Activated CD8-positive, alpha-beta memory T cell treated with anti-CD3 and anti-CD28 coated beads for 4 hours (primary cell): ENCODE results near the gene TFIP11.

Source experiments
- DNase-seq, 2 donors: peaks; one replicate each; pipeline ENCODE4 v3.0.0-alpha.2; 2020; ENCODE audit warnings: low read depth in 2 of 2

TFIP11 gene

DNA sequence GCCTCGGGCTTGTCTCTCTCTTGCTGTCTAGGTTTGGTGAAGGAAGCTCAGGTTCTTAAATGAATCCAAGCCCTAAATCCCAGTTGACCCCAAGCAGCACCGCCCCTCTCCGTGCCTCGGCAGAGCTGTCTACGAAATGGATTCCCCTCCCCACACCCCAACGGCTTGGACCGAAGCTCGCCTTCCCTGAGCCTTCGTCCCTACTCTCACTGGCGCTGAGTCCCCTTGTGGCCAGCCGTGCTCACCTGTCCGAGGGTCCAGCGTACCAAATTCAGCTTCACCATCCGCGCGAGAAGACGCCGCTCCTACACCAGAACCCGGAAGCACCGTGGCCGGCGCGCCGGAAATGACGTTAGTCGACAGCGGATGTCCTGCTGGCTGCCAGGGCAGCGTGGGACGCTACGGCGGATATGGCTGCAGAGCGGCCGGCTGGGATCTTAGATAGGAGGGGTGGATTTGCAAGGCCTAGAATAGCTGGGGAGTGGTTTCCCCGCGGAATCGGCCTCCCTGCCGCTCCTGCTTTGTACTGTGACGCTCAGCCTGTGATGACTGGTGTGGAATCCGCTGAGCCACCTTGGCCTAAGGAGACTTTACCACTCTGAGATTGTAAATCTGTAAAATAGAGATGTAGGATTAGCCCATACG lies at the start of gene TFIP11:
Gene TFIP11 (minus strand): TSS at position 325 of the 645 bp plus-strand sequence. CDS start 2,201 bp downstream, outside the sequence.
- peak; percentile 82 to 88 for DNase-seq

DNA sequence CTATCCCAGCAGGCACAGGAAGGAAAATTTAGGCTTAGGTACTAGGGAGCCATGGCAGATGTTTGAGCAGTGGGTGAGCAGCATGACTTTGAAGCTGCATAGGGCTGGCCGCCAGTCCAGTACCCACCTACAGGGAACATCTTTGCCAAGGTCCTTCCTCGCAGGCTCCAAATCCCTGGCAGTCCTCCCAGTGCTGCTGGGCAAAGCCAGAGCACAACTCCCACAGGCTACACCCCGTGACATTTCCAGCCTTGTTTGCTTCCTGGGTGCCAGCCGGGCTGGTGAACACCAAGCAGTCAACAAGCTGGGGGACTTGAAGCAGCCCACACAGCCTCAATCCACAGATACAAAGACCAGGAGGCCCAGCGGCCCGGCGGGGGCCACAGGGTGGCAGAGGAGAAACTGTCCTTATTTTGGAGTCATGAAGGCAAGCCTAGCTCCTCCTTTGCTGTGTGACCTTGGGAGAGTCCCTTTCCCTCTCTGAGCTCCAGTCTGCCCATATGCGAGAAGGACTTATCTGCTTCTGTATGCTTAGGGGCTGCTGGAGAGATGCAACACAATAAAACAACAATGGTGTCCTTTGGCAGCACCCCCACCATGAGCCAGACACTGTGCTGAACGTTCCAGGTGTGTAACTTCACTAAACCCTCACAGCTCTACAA lies 49.6 kb upstream of the TFIP11 start:
- DNase-seq: no peak

DNA sequence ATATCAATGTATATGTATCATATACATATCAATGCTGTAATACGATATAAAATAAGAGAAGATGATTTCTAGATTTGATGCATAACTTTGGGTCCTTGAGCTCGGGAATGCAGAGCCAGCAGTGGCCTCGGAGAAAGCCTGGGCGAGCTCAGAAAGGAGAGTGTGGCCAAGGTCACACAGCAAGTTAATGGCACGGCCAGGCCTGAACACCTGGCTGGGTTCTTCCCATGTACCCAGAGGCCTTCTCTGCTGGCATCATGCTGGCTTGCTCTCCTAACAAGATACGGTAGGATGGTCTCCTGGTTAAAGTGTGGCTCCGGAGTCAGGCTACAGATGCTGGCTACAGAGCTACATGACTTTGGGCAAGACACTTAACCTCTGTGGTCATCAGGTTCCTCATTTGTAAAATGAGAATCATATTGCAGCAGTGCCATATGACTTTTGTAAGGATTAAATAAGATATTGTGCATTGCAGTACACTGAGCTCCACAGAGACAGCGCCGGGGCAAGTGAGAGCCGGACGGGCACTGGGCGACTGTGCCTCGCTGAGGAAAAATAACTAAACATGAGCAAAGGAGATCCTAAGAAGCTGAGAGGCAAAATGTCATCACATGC lies 47.8 kb upstream of the TFIP11 start:
- DNase-seq: no peak

DNA sequence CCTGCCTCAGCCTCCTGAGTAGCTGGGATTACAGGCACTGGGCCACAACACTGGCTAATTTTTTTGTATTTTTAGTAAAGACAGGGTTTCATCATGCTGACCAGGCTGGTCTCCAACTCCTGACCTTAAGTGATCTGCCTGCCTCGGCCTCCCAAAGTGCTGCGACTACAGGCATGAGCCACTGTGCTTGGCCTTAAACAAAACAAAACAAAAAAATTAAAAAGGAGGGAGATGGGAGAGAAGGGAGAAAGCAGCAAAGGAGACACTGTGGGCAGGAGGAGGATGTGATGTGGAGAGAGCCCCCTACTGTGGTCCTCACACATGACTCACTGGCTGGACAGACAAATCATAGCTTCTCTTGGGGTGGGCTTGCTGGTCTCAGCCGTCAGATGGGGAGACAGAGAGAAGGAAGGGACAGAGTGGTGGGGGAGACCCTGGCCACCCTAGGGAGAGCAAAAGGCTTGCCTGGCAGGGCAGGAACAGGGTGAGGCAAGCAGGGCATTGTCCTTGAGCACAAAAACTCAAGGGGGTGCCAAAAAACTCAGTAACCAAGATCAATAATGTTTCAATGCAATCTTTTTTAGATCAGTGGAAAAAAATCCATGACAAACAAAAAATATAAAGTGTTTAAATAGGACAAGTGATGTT lies 46.1 kb upstream of the TFIP11 start:
- DNase-seq: no peak

DNA sequence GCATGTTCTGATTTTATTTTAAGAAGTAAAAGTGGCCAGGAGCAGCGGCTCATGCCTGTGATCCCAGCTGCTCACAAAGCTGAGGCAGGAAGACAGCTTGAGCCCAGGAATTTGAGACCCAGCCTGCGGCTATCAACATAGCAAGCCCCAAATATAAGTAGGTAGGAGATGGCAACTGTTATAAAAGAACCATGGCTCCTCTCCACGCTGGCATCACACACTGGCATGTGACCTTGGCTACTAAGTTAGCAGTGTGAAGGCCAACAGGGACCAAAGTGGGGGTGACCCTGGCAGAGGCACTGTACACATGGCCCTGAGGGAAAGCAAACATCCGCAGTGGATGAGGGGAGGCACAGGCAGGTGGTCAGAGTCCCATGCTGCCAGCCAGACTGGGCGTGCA lies 44.6 kb upstream of the TFIP11 start:
- no peak for DNase-seq

DNA sequence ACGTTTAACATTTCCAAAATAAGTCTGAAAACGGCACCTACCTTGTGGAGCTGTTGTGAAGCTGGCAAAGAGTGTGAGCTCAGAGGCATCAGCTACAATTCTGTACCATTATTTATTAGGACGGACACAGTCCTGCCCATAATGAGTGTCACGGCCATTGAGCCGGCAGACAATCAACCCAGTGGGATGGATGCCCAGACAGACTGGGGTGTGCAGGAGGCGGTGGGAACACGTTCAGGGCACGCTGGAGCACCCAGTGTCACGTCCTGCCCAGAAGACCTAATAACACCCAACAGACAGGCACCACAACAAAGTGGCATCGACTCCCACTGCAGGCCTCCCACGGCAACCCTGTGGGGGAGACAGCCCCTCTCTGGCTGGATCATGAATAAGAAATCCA lies 43.2 kb upstream of the TFIP11 start:
- no peak for DNase-seq

DNA sequence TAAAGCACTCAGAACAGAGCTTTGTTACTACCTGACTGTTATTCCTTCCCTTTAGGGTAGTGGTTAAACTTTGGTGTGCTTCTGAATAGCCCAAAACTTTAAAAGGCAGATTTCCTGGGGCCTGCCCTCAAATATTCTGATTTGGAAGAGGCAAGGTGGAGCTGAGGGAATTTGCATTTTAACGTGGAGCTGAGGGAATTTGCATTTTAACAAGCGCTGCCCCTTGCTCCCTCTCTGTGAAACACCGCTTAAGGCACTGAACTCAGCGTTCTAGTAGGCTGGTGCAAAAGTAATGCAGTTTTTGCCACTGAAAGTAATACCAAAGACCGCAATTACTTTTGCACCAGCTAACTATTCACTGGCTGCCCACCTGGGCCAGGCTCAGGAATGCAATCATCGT lies 42.7 kb upstream of the TFIP11 start:
- DNase-seq: no peak

DNA sequence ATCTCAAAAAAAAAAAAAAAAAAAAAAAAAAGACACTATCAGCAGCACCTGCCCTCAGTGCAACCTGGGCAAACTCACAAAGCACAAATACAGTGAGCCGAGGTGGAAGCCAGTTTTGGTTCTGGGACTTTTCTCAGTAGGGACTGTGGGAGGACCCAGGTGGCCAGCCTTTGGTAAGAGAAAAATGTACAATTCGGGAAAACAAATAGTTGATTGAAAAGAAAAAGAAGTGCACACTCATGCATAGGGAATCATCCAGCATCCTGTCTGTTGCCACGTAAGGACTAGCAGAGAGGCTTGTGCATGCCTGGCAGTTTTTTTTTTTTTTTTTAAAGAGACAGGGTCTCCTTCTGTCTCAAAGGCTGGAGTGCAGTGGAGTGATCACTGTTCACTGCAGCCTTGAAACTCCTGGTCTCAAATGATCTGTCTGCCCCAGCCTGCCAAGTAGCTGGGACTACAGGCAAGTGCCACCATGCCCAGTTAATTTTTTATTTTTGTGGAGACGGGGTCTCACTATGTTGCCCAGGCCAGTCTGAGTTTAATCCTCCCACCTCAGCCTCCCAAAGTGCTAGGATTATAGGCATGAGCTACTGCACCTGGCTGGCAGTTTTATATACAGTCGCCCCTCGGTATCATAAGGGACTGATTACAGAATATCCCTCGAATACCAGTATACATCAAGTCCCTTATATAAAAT lies 40.9 kb upstream of the TFIP11 start:
- no peak for DNase-seq

DNA sequence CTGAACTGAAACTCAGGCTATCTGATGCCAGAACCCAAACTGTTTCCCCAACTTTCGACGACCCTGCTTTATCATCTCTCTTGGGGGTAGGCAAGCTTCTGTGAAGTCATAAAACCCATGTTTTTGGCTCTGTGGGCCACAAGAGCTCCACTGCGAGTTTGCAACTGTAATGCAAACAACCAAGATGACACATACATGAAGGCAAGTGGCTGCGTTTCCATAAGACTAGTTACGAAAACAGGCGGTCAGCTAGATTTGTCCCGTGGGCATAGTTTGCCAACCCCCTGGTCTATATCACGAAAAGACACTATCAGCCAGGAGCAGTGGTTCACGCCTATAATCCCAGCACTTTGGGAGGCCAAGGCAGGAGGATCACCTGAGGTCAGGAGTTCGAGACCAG lies 40.2 kb upstream of the TFIP11 start:
- no peak for DNase-seq

DNA sequence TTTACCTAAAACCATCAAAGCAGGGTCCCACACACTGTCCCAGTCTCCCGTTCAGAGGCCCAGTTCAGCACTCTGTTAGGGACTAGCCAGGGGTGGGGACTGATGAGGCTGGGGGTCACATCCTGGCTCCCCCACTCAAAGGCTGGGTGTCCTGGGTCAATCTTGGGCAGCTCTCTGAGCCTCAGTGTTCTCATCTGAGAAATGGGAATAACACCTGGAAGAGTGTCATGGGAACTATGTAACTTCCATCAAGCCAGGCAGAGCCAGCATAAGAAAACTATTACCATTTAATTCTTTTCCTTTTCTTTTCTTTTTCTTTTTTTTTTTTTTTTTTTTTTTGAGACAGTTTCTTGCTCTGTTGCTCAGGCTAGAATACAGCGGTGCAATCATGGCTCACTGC lies 39.3 kb upstream of the TFIP11 start:
- DNase-seq: no peak

DNA sequence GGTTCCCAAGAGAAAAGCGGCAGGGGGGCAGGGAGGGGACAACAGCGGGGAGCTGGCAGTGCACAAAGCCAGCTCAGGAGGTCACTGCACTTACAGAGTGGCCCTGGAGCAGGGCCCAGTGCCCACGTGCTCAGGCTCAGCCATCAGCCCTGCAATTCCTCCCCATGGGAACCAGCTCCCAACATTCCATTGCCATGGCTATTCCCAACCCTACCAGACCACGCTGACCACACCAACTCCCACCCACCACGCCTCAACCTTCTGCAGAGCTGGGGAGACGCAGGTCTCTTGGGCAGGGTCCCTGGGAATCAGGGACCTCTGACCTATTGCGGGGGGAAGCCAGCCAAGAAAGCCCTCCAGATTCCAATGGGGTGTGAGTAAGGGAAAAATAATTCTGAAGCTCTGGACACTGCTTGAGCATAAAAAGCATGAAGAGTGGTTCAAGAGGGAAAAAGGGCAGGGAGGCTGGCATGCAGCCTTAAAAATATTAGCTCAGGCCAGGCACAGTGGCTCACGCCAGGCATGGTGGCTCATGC lies 38.3 kb upstream of the TFIP11 start:
- DNase-seq: no peak

DNA sequence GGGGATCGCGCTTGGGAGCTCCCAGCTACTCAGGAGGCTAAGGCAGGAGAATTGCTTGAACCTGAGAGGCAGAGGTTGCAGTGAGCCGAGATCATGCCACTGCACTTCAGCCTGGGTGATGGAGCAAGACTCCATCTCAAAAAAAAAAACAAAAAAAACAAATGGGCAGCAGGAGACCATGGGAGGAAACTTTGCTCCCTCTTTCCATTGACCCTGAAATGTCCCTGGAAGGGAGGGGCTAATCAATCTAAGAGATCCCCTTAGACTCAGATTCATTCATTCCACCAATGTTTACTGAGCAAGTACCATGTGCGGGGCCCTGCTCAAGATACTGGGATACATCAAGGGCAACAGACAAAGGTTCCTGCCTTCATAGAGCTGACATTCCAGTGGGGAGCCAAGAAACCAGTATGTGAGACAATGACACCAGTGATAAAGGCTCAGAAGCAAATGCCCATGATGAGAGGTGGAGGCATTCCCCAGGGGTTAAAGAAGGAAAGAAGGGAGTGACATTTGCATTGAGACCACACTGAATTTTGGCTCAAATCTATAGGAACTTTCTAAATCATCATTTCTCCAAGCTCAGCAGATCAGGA lies 37.7 kb upstream of the TFIP11 start:
- no peak for DNase-seq

DNA sequence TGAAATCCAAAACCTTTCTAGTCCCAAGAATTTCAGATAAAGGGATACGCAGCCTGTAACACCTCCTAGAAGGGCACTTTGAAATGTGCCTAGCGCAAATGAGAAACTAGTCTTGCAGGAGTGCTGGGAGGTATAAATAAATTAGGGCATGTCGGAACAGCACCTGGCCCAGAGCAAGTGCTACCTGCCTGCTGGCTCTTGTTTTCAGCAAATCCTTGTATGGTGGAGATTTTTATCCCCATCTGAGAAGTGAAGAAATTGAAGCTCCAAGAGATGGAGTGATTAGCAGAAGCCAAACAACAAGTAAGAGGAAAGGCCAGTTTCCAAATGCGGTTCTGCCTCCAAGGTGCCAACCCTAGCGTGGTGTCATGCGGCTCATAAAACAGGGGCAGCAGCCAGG lies 36.7 kb upstream of the TFIP11 start:
- DNase-seq: no peak

DNA sequence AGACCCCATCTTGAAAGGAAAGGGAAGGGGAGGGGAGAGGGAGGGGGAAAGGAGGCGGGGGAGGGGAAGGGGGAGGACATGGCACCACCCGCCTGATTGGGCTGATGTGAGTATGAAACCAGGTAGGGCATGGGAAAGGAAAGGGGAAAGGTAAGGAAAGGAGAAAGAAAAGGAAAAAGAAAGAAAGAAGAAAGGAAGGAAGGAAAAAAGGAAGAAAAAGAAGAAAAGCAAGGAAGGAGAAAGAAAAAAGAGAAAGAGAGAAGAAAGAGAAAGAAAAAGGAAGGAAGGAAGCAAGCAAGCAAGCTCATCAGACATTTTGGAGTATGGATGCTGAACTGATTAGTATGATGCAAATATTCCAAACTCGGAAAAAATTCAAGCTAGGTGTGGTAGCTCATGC lies 36.0 kb upstream of the TFIP11 start:
- DNase-seq: no peak

DNA sequence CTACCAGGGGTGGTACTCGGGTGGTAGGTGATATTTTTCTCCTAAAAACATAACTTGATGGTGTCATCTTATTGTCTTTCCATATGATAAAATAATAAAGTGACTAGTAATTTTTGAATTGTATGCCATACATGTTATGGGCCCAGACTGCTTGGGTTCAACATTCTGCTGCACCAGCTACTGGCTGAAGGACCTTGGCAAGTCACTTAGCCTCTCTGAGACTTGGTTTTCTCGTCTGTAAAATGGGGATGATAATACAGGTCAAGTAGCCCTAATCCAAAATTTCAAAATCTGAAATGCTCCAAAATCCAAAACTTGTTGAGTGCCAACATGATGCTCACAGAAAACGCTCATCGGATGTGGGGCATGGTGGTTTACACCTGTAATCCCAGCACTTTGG lies 35.6 kb upstream of the TFIP11 start:
- DNase-seq: no peak

DNA sequence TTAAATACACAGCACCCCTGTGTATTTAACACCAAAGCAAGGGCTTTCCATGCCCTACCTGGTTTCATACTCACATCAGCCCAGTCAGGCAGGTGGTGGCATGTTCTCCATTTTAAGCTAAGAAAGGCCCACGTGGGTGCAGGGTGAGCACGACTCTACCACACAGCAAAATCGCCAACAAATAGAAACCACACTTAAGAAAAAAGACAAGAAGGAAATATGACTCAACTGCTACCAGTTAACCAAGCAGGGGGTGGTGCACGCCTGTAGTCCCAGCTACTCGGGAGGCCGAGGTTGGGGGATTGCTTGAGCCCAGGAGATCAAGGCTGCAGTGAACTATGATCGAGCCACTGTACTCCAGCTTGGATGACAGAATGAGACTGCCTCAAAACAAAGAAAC lies 35.2 kb upstream of the TFIP11 start:
- peak in 1 of 2 donors; percentile 5 for DNase-seq

DNA sequence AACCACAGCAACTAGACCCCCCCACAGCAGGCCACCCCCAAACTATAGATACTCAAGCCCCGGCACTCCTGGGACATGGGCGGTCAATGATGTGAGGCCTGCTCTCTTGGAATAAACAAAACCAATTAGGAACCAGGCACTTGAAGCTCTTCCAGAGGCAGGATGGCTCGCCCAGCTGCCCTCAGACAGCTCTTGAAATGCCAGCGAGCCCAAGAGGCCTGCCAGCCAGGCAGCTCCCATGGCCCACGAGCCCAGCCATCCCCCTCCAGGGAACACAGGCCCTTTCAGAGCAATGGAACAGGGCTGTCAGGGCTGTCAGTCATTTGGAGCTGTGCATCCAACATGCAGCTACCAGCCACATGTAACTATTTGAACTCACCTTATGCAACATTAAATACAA lies 34.0 kb upstream of the TFIP11 start:
- no peak for DNase-seq

DNA sequence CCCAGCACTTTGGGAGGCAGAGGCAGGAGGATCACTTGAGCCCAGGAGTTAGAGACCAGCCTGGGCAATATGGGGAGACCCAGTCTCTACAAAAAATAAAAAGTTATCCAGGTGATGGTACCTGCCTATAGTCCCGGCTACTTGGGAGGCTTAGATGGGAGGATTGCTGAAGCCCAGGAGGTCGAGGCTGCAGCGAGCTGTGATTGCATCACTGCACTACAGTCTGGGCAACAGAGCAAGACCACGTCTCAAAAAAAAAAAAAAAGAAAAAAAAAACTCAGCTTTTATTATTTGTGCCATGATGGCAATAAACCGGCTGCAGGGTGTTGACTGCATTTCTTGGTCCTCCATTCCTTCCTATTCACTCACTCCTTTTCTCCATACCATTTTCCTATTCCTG lies 33.6 kb upstream of the TFIP11 start:
- no peak for DNase-seq

DNA sequence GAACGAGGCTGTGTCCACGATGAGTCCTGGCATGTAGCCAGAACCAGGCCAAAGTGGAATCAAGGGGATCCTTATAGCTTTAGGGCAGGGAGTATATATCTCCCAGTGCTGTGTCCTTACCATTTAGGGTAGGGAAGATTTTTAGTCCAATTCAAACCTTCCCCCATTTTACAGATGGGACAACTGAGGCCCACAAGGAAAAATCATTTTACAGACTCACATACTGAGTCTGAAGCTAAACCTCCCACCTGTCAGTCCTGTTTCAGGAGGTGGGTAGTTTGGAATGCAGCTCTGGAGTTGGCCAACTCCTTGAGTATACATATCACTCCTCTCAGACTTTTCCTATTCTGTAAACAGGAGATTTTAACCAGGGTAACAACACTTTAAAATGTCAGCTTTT lies 33.1 kb upstream of the TFIP11 start:
- DNase-seq: no peak

DNA sequence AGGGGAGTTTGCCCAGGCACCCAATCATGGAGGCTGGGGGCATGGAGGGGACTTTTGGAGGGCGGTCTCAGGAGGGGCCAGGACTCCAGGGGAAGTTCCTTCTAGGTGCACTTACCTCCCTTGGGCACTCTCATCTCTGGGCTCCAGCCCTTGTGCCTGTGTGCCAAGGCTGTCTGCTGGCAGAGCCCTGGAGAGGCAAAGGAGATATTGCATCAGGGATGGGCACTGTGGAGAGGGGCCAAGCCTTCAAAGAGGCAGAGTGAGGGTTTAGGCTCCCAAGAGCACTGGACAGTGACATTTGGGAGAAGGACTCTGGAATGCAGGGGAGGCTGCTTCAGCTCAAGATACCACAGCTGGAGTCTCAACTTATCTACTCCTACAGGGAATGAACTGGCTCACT lies 32.2 kb upstream of the TFIP11 start:
- DNase-seq: no peak

DNA sequence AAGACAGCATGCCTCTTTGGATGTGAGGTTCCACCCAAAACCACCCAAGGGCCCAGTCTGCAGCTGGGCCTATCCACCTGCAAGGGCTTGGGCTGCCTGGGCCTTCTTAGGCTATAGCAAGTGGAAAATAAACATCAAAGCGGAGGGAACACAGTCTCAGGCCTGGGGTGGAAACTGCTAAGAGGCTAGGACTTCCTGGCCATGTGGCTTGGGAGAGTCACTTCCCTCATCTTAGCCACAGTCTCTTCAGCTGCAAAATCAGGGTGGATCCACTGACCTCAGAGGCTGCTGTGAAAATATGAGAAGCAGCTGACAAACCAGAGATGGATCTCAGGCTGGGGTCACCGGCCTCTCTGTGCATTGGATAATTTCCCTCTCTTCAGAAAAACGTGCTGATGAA lies 30.6 kb upstream of the TFIP11 start:
- no peak for DNase-seq
